ENCODE data around the gene TACC2. TPM values are rescaled to one million over a fixed set of nuclear protein-coding genes. Genes with fewer than 3 reads are reported as not detected.
"Not testable (repeated sequence)": the region's sequence is repeated elsewhere in the genome, so short reads cannot be mapped to it uniquely, and the experiment has no call there.

TACC2 gene
- total RNA-seq, 1 donor from 2014 or later: not detected

DNA sequence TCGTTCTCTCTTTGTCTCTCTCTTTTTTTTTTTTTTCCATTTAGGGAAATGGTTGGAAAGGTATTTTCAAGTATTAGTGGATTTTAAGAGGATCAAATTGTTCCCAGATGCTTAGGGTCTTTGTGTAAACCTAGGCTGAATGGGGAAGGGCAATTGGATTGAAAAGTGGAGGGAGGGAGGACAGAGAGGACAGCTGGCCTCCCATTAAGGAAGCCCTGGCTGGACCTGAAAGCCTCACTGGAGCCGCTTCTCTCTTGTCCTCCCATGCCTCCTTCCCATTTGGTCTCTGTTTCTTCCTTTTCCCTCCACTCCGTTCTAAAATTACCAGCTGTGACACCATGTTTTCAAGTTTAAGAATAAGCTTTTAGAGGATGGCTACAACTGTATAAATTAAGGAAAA lies 104.1 kb downstream of the TACC2 start:
- no peaks in the 10 kb centered on the region for H3K4me1 Mint-ChIP-seq
- H3K4me3 Mint-ChIP-seq: no peak overlapping the region
- TF ChIP-seq, protein P1, sequence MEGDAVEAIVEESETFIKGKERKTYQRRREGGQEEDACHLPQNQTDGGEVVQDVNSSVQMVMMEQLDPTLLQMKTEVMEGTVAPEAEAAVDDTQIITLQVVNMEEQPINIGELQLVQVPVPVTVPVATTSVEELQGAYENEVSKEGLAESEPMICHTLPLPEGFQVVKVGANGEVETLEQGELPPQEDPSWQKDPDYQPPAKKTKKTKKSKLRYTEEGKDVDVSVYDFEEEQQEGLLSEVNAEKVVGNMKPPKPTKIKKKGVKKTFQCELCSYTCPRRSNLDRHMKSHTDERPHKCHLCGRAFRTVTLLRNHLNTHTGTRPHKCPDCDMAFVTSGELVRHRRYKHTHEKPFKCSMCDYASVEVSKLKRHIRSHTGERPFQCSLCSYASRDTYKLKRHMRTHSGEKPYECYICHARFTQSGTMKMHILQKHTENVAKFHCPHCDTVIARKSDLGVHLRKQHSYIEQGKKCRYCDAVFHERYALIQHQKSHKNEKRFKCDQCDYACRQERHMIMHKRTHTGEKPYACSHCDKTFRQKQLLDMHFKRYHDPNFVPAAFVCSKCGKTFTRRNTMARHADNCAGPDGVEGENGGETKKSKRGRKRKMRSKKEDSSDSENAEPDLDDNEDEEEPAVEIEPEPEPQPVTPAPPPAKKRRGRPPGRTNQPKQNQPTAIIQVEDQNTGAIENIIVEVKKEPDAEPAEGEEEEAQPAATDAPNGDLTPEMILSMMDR (IDR thresholded peaks at IDR 0.05): no peak
- intact Hi-C loops (cut with micrococcal nuclease): no loop called here
- H3K9me3 Mint-ChIP-seq: no peaks in the 10 kb centered on the region
- ChIA-PET CTCF (no interaction called here), POLR2A (no interaction called here)
- no peaks in the 10 kb centered on the region for H3K27me3 Mint-ChIP-seq
- H3K27ac Mint-ChIP-seq: no peak overlapping the region
- ATAC-seq (ENCODE audit: low read depth): no peak
- no peaks in the 10 kb centered on the region for H3K36me3 Mint-ChIP-seq (ENCODE audit: low read depth)
- DNase-seq: no peak

DNA sequence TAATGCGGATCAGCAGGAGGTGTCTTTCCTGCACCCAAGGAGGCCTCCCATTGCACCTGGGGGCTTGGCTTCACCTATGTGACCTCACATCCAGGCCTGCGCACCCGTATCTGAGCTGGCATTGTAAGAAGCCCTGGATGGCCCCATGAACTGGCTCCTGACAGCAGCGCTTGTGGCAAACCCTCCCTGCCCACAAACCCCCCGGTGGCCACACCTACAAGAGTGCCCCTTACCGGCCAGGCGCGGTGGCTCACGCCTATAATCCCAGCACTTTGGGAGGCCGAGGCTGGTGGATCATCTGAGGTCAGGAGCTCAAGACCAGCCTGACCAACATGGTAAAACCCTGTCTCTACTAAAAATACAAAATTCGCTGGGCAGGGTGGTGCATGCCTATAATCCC lies 107.2 kb downstream of the TACC2 start:
- H3K36me3 Mint-ChIP-seq (ENCODE audit: low read depth); H3K9me3 Mint-ChIP-seq; H3K27me3 Mint-ChIP-seq; H3K4me1 Mint-ChIP-seq; intact Hi-C loops (cut with micrococcal nuclease); POLR2A ChIA-PET; ATAC-seq (ENCODE audit: low read depth); CTCF ChIA-PET; H3K27ac Mint-ChIP-seq; DNase-seq; H3K4me3 Mint-ChIP-seq: not testable (repeated sequence)

DNA sequence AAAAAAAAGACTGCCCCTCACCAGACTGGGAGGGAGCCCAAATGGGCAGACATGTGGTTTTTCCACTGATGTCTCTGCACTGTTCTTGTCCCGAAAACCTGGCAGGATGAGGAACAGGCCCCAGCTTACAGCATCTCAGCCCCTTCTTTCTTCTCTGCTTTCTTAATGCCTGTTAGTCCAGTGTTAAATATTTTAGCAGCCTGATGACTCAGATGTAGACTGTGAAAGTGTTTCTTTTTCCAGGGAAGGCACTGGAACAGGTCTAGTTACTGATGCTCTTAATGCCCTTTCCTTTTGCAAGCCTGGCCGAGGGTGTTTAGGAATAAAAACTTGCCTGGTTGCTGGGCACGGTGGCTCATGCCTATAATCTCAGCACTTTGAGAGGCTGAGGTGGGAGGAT lies 107.7 kb downstream of the TACC2 start:
- CTCF ChIA-PET: no interaction called here
- Mint-ChIP-seq H3K27ac (no peak overlapping the region), H3K4me1 (no peaks in the 10 kb centered on the region)

DNA sequence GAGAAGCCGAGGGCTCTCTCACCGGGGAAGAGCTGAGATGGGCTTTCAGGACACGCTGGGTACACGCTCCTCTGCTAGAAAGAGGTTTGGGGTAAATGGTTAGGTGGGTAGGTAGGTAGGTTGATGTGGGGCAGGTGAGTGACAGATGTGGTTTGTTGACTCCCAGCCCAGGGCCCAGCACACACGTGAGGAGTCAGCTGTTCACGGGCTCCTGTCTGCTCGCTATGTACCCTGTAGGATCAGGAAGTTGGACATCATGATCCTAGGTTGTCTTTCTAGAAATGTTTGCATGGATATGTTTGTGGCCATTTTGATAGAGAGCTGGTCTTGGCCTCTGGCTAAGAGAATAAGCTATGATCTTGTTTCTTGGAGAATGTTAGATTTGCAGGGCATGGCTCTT lies 109.0 kb downstream of the TACC2 start:
- TF ChIP-seq, protein P1 (IDR thresholded peaks at IDR 0.05): no peak
- intact Hi-C loops (cut with micrococcal nuclease): no loop called here
- Mint-ChIP-seq H3K36me3 (ENCODE audit: low read depth) (no peaks in the 10 kb centered on the region), H3K4me3 (no peak overlapping the region), H3K27me3 (peaks cover 2% of the 10 kb centered on the region), H3K27ac (no peak overlapping the region), H3K4me1 (no peaks in the 10 kb centered on the region), H3K9me3 (no peaks in the 10 kb centered on the region)
- ATAC-seq (ENCODE audit: low read depth) (no peak), DNase-seq (no peak)
- ChIA-PET POLR2A (no interaction called here), CTCF (no interaction called here)

More for the DNA sequence above, 107.7 kb downstream of the TACC2 start:
- Mint-ChIP-seq H3K27me3 (no peaks in the 10 kb centered on the region), H3K36me3 (ENCODE audit: low read depth) (no peaks in the 10 kb centered on the region), H3K4me3 (no peak overlapping the region), H3K9me3 (no peaks in the 10 kb centered on the region)
- intact Hi-C loops (cut with micrococcal nuclease): no loop called here
- ATAC-seq (ENCODE audit: low read depth) (no peak), DNase-seq (no peak)
- TF ChIP-seq, protein P1 (IDR thresholded peaks at IDR 0.05): no peak
- POLR2A ChIA-PET: no interaction called here

DNA sequence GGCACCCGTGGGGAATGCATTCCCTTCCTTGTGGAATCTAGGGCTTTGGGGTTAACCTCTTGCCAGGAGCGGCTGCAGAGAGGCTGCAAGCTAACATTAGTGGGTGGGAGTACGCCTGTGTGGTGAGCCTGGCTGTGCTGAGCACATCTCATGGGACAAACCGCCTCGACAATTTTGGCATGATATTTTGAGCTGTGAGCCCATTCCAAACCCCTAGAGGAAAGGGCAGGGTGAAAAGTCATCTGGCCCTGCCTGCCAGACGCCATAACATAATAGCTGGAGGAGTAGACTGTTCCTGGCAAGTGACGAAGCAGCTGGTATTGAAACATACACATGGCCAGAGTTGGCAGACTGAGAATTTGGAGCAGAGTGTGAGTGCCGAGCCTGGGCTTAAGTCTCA lies 110.0 kb downstream of the TACC2 start:
- H3K4me1 Mint-ChIP-seq: no peaks in the 10 kb centered on the region
- no peaks in the 10 kb centered on the region for H3K9me3 Mint-ChIP-seq
- H3K27ac Mint-ChIP-seq: no peak overlapping the region
- ATAC-seq (ENCODE audit: low read depth) (no peak), DNase-seq (no peak)
- CTCF ChIA-PET: no interaction called here
- intact Hi-C loops (cut with micrococcal nuclease): no loop called here
- POLR2A ChIA-PET: no interaction called here
- peaks cover 2% of the 10 kb centered on the region for H3K27me3 Mint-ChIP-seq
- H3K4me3 Mint-ChIP-seq: no peak overlapping the region
- H3K36me3 Mint-ChIP-seq (ENCODE audit: low read depth): no peaks in the 10 kb centered on the region
- TF ChIP-seq, protein P1 (IDR thresholded peaks at IDR 0.05): no peak

DNA sequence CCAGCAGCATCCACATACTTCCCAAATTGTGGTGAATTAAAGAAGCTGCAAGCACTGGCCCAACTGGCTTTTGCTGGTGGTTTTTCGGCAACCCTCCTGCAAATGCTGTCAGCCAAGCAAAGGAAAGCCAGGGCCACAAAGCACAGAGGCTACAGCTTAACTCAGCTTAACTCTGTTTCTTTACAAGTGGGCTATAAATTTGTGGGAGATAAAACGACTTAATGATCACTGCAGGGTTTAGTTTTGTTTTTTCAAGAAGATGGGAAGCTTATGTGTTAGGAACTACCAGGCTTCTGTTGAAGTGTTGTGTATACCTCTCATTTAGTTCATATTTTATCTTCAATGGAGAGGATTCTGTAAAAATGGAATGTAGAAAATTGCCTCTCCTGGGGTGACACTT lies 110.6 kb downstream of the TACC2 start:
- DNase-seq: no peak
- Mint-ChIP-seq H3K4me1 (no peaks in the 10 kb centered on the region), H3K36me3 (ENCODE audit: low read depth) (no peaks in the 10 kb centered on the region), H3K4me3 (no peak overlapping the region), H3K27ac (no peak overlapping the region), H3K27me3 (peaks cover 2% of the 10 kb centered on the region), H3K9me3 (no peaks in the 10 kb centered on the region)
- POLR2A ChIA-PET: no interaction called here
- TF ChIP-seq, protein P1 (IDR thresholded peaks at IDR 0.05): no peak
- intact Hi-C loops (cut with micrococcal nuclease): no loop called here
- CTCF ChIA-PET: no interaction called here
- no peak for ATAC-seq (ENCODE audit: low read depth)
